Thymus (tissue), 11 donors: ENCODE data around the gene CYP2J2. TPM values are rescaled to one million over a fixed set of nuclear protein-coding genes. Genes with fewer than 3 reads are reported as not detected.

ENCODE experiments used
- DNase-seq, 9 donors: peaks; one replicate each; pipeline ENCODE4 v3.0.0-alpha.2; 2013; ENCODE audit warnings: low spot score in 9 of 9, low read depth in 6 of 9, missing footprints in 1 of 9
- H3K27ac ChIP-seq, 2 donors: one replicate each; pipeline ENCODE4 v1.5.1; 2013; ENCODE audit warnings: control low read depth in 1 of 2, low read depth in 1 of 2, low read length in 1 of 2, mild to moderate bottlenecking in 1 of 2, moderate library complexity in 1 of 2
- H3K27me3 ChIP-seq, 2 donors: one replicate each; pipeline ENCODE4 v1.5.1; 2013; ENCODE audit warnings: low read length in 1 of 2; ENCODE audit not compliant: control insufficient read depth in 2 of 2, insufficient read depth in 1 of 2
- H3K36me3 ChIP-seq, 2 donors: one replicate each; pipeline ENCODE4 v1.5.1; 2013; ENCODE audit warnings: low read length in 1 of 2, mild to moderate bottlenecking in 1 of 2, moderate library complexity in 1 of 2; ENCODE audit not compliant: control insufficient read depth in 2 of 2, insufficient read depth in 2 of 2
- H3K4me1 ChIP-seq, 2 donors: one replicate each; pipeline ENCODE4 v1.5.1; 2013; ENCODE audit warnings: low read length in 2 of 2; ENCODE audit not compliant: control insufficient read depth in 2 of 2, insufficient read depth in 2 of 2
- H3K4me3 ChIP-seq, 2 donors: one replicate each; pipeline ENCODE4 v1.5.1; 2013; ENCODE audit warnings: low read length in 2 of 2, control low read depth in 1 of 2, mild to moderate bottlenecking in 1 of 2
- H3K9me3 ChIP-seq, 2 donors: one replicate each; pipeline ENCODE4 v1.5.1; 2013; ENCODE audit warnings: low read length in 1 of 2, mild to moderate bottlenecking in 1 of 2; ENCODE audit not compliant: control insufficient read depth in 2 of 2, insufficient read depth in 1 of 2
- WGBS: extraction: QIAGEN DNeasy Blood & Tissue Kit; methylation state at CpG from one replicate; pipeline ENCODE4 v1.1.7; 2013; 5-methylcytosine and 5-hydroxymethylcytosine counted together
- polyA plus RNA-seq: library from polyadenylated mRNA; stranded (reverse); fragments of 200-250 nt; gene quantifications from one replicate; pipeline ENCODE4 v1.2.3, GENCODE V29; 2013
- total RNA-seq: library from RNA; stranded (reverse); fragments of 120-200 nt; gene quantifications from one replicate; pipeline ENCODE4 v1.2.4, GENCODE V29; 2013
- donor health status: healthy.

The CYP2J2 gene
- total and polyA plus RNA-seq, 2 donors: 1.1 to 2.8 TPM

- Histone ChIP-seq H3K4me1 (no peaks in the 10 kb centered on the region), H3K9me3 (peaks cover 0 to 10% of the 10 kb centered on the region in 2 donors), H3K36me3 (no peaks in the 10 kb centered on the region), H3K27ac (no peak overlapping the region), H3K4me3 (no peak overlapping the region), H3K27me3 (no peaks in the 10 kb centered on the region)
- no peak for DNase-seq
- 76% methylated on average over 3 of the region's 3 CpGs for WGBS
Observed at GRCh38 chr1:59885160-59885832, 41.3 kb downstream of the CYP2J2 start.

GRCh38 chr1:59880735-59881134 is 45.8 kb downstream of the CYP2J2 start:
- Histone ChIP-seq H3K27ac (no peak overlapping the region), H3K36me3 (no peaks in the 10 kb centered on the region), H3K9me3 (no peaks in the 10 kb centered on the region), H3K4me1 (no peaks in the 10 kb centered on the region), H3K27me3 (no peaks in the 10 kb centered on the region), H3K4me3 (no peak overlapping the region)
- WGBS: 98% methylated on average over 2 of the region's 2 CpGs
- no peak for DNase-seq

GRCh38 chr1:59879996-59880505 is 46.5 kb downstream of the CYP2J2 start:
- no peak overlapping the region for H3K27ac ChIP-seq
- H3K4me3 ChIP-seq: no peak overlapping the region
- 68% methylated on average over 3 of the region's 3 CpGs for WGBS
- H3K9me3 ChIP-seq: no peaks in the 10 kb centered on the region
- no peak for DNase-seq
- no peaks in the 10 kb centered on the region for H3K27me3 ChIP-seq
- no peaks in the 10 kb centered on the region for H3K36me3 ChIP-seq
- H3K4me1 ChIP-seq: no peaks in the 10 kb centered on the region

GRCh38 chr1:59879574-59879973 is 47.0 kb downstream of the CYP2J2 start:
- WGBS: 68% methylated on average over 5 of the region's 5 CpGs
- Histone ChIP-seq H3K27ac (no peak overlapping the region), H3K9me3 (no peaks in the 10 kb centered on the region), H3K27me3 (no peaks in the 10 kb centered on the region), H3K4me1 (no peaks in the 10 kb centered on the region), H3K36me3 (no peaks in the 10 kb centered on the region), H3K4me3 (no peak overlapping the region)
- DNase-seq: peak; percentile 8 to 74 (median 42)

DNA sequence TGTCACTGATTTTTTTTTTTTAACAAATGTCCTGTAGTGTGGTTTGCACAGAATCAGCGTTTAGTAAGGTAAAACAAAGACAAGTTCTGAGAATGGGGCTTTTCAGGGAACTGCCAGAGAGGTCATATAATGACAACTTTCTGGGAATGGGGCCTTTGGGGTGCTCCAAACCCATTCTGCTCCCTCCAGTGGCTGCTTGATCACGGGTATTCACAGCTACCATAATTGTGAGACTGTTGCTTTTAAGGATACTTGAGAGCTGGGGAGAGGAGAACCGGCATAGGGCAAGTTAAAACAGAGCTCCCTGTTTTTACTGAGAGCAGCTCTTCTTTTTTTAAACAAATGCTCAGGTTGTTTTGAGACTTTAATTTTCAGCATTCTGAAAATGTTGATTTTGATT is 48.2 kb downstream of the CYP2J2 start:
- Histone ChIP-seq H3K27ac (no peak overlapping the region), H3K36me3 (no peaks in the 10 kb centered on the region), H3K4me3 (no peak overlapping the region), H3K9me3 (no peaks in the 10 kb centered on the region), H3K27me3 (no peaks in the 10 kb centered on the region), H3K4me1 (no peaks in the 10 kb centered on the region)
- no peak for DNase-seq
- WGBS: 90% methylated on average over 3 of the region's 3 CpGs

- H3K4me3 ChIP-seq: no peak overlapping the region
- H3K9me3 ChIP-seq: no peaks in the 10 kb centered on the region
- 93% methylated on average over 2 of the region's 2 CpGs for WGBS
- no peak overlapping the region for H3K27ac ChIP-seq
- DNase-seq: no peak
- H3K36me3 ChIP-seq: no peaks in the 10 kb centered on the region
- H3K4me1 ChIP-seq: no peaks in the 10 kb centered on the region
- no peaks in the 10 kb centered on the region for H3K27me3 ChIP-seq
Observed at GRCh38 chr1:59877108-59877682, 49.4 kb downstream of the CYP2J2 start.

DNA sequence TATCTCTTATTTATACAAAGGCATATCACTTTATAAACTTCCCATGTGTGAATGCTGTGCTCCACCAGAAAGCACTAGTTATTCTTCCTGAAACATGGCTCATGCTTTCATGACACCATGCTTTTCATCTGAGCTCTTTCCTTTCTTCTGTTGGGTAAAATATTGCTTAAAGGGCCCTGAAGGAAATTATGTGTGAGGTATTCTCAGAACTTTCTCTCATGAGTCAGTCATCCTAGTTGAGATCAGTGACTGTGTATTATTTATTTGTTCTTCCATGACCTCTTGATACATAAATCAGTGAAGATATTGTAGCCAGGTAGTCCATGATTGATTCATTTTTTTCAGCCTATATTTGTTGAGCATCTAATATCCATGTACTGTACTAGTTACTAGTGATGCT is 54.8 kb downstream of the CYP2J2 start:
- no peak overlapping the region for H3K4me3 ChIP-seq
- no peaks in the 10 kb centered on the region for H3K36me3 ChIP-seq
- H3K9me3 ChIP-seq: no peaks in the 10 kb centered on the region
- H3K27me3 ChIP-seq: no peaks in the 10 kb centered on the region
- H3K4me1 ChIP-seq: no peaks in the 10 kb centered on the region
- no peak for DNase-seq
- no peak overlapping the region for H3K27ac ChIP-seq

DNA sequence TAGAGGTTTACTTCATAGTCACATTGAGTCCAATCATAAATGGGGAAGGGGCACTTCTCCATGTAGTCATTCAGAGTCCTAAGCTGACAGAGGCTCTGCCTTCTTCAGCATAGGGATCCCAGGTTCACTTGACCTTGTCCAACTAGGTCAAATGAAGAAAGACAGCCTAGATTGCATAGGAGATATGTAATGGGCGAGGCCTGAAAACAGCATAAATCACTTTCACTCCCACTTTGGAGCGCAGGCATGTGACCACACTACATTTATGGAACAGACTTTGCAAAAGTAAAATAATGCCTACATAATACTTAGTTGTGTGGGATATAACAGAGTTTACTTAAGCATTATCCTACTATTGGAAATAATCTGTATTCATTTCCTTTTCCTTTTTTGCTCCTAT is 60.1 kb downstream of the CYP2J2 start:
- Histone ChIP-seq H3K36me3 (no peaks in the 10 kb centered on the region), H3K4me3 (no peak overlapping the region), H3K4me1 (no peaks in the 10 kb centered on the region), H3K9me3 (no peaks in the 10 kb centered on the region), H3K27me3 (no peaks in the 10 kb centered on the region), H3K27ac (no peak overlapping the region)
- 94% methylated on average over 2 of the region's 2 CpGs for WGBS
- no peak for DNase-seq

DNA sequence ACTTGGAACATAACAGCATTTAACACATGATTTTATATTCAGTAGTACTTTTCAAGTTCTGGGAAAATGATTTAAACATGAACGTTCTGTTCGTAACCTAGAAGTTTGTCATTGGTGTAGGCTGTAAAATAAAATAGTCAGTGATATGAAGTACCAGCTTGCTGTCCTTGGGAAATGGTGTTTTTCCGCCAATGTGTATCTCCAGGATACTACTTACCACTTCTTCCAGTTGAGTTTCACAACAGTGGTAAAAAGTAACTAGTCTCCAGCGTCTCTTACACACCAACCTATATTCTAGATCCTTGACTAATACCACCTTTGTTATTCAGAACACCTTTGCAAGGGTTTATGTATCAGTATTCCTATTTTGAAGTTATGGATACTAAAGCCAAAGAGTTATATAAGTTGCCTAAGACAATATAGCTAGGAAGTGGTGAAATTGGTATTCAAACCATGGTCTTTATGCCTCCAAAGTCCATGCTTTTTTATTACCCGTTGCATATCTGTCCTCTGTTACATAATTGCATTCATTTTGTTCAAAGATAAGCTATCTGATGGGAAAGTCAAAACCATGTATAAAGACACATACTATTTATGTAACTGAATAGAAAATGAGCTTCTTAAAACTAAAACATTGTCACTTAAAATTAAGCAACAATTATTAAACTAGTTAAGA is 68.8 kb downstream of the CYP2J2 start:
- H3K27me3 ChIP-seq: no peaks in the 10 kb centered on the region
- H3K9me3 ChIP-seq: no peaks in the 10 kb centered on the region
- no peak overlapping the region for H3K27ac ChIP-seq
- no peak for DNase-seq
- no peaks in the 10 kb centered on the region for H3K4me1 ChIP-seq
- WGBS: 99% methylated on average over 5 of the region's 5 CpGs
- no peaks in the 10 kb centered on the region for H3K36me3 ChIP-seq
- H3K4me3 ChIP-seq: no peak overlapping the region
